Measurements from ENCODE around the gene RIPOR2.
"Not testable (repeated sequence)": the region's sequence is repeated elsewhere in the genome, so short reads cannot be mapped to it uniquely, and the experiment has no call there.

Gene RIPOR2

GRCh38 chr6:24757611-24758010 lies 178.1 kb downstream of the RIPOR2 start:
- no peak for DNase-seq

- no peak for DNase-seq
Measured at GRCh38 chr6:24755279-24755678, 180.5 kb downstream of the RIPOR2 start.

GRCh38 chr6:24754378-24754777 lies 181.4 kb downstream of the RIPOR2 start:
- DNase-seq: not testable (repeated sequence)

Measured in right forelimb (tissue), 1 donor.